PC-3 (cell line): ENCODE results near the gene FAM168B. TPM values are rescaled to one million over a fixed set of nuclear protein-coding genes. Genes with fewer than 3 reads are reported as not detected.

ENCODE experiments used
- ATAC-seq: fragments of 200-7000 bp; cut with Tn5 transposase; 2 replicates; pipeline ENCODE4 v1.9.1; 2020; ENCODE audit warnings: mild to moderate bottlenecking, moderate library complexity
- BruUV-seq: library from RNA; stranded (reverse); fragments of 400-500 nt; replicated peaks from 2 replicates; lab custom pipeline; 2021; lab: Mats Ljungman, UMichigan
- CTCF ChIA-PET: fragments of 300-600 bp; sonication (Branson Sonifier 250); formaldehyde crosslinking; loops from one replicate; lab custom pipeline; 2022; ENCODE audit warnings: antibody characterized with exemption; lab: Charles Lee
- POLR2A ChIA-PET: fragments of 300-600 bp; sonication (Branson Sonifier 250); formaldehyde crosslinking; loops from one replicate; lab custom pipeline; 2022; ENCODE audit warnings: antibody characterized with exemption; ENCODE audit not compliant: unreplicated experiment; lab: Charles Lee
- DNase-seq: peaks from one replicate; pipeline ENCODE4 v3.0.0-alpha.2; 2015
- H2AFZ ChIP-seq: fragments of 300-600 bp; sonication (generic); 2 replicates; pipeline ENCODE4 v1.6.0; 2016; ENCODE audit warnings: antibody characterized with exemption, low read length
- H3F3A ChIP-seq: fragments of 300-600 bp; sonication (generic); one replicate; pipeline ENCODE4 v1.6.0; 2017; ENCODE audit warnings: antibody characterized with exemption, low read length, control low read depth, mild to moderate bottlenecking; ENCODE audit not compliant: unreplicated experiment
- H3K27ac ChIP-seq: fragments of 300-600 bp; sonication (generic); 2 replicates; pipeline ENCODE4 v1.5.1; 2016; ENCODE audit warnings: mild to moderate bottlenecking, low read length
- H3K27me3 ChIP-seq: fragments of 300-600 bp; sonication (generic); 2 replicates; pipeline ENCODE4 v1.6.1; 2016; ENCODE audit warnings: low read length, mixed read lengths
- H3K36me3 ChIP-seq: fragments of 300-600 bp; sonication (generic); 2 replicates; pipeline ENCODE4 v1.6.1; 2016; ENCODE audit warnings: low read depth, mixed run types, low read length, mixed read lengths
- H3K4me1 ChIP-seq: fragments of 300-600 bp; sonication (generic); 2 replicates; pipeline ENCODE4 v1.5.1; 2016; ENCODE audit warnings: low read length; ENCODE audit not compliant: insufficient read depth
- H3K4me2 ChIP-seq: fragments of 300-600 bp; sonication (generic); 2 replicates; pipeline ENCODE4 v1.6.0; 2016; ENCODE audit warnings: low read length
- H3K4me3 ChIP-seq: fragments of 300-600 bp; sonication (generic); 2 replicates; pipeline ENCODE4 v1.5.1; 2016; ENCODE audit warnings: mild to moderate bottlenecking, low read length, mixed read lengths
- H3K79me2 ChIP-seq: fragments of 300-600 bp; sonication (generic); 2 replicates; pipeline ENCODE4 v1.6.1; 2017; ENCODE audit warnings: low read length, mixed read lengths
- H3K9ac ChIP-seq: fragments of 300-600 bp; sonication (generic); 2 replicates; pipeline ENCODE4 v1.6.0; 2016; ENCODE audit warnings: mild to moderate bottlenecking, low read length
- H3K9me2 ChIP-seq: fragments of 300-600 bp; sonication (generic); replicated peaks from 2 replicates; pipeline ENCODE4 v1.6.1; 2016; ENCODE audit warnings: mixed run types, low read length, mixed read lengths
- H3K9me3 ChIP-seq: fragments of 300-600 bp; sonication (generic); 2 replicates; pipeline ENCODE4 v1.6.1; 2016; ENCODE audit warnings: low read length, mixed read lengths
- H4K20me1 ChIP-seq: fragments of 300-600 bp; sonication (generic); 2 replicates; pipeline ENCODE4 v1.6.1; 2016; ENCODE audit warnings: low read length, mixed read lengths
- EZH2 ChIP-seq: fragments of 300-600 bp; sonication (generic); IDR thresholded peaks from one replicate; pipeline ENCODE4 v1.6.1; 2017; ENCODE audit warnings: antibody characterized with exemption, mild to moderate bottlenecking, low read length; ENCODE audit not compliant: unreplicated experiment
- EZH2phosphoT487 ChIP-seq: fragments of 300-600 bp; sonication (generic); IDR thresholded peaks from 2 replicates; pipeline ENCODE4 v1.6.1; 2018; ENCODE audit warnings: mild to moderate bottlenecking, antibody characterized with exemption, low read length, borderline replicate concordance
- intact Hi-C: fragments of 100-400 bp; cut with micrococcal nuclease; formaldehyde crosslinking; loops from 2 replicates; pipeline ENCODE4 v1.9.0; 2023
- total RNA-seq: library from RNA; depleted of rRNA; stranded (reverse); fragments of >200 nt; gene quantifications from 2 replicates; pipeline ENCODE4 v1.2.3, GENCODE V29; 2014
- TF ChIP-seq, protein P1 (sequence below): fragments of 300-600 bp; sonication (generic); conservative IDR thresholded peaks from 2 replicates; pipeline ENCODE4 v1.5.1; 2017; ENCODE audit warnings: antibody characterized with exemption, low read depth, mild to moderate bottlenecking, low read length

The FAM168B gene
- total RNA-seq, 1 experiment from 2014 or later = 91.7 TPM

- CTCF ChIA-PET = no interaction called here
- Histone ChIP-seq H3K9ac (no peak overlapping the region), H3K27me3 (no peaks in the 10 kb centered on the region), H4K20me1 (no peaks in the 10 kb centered on the region), H3K79me2 (no peaks in the 10 kb centered on the region), H3K9me3 (peaks cover 4% of the 10 kb centered on the region; the same call in 1 of the 2 replicates), H3K36me3 (no peaks in the 10 kb centered on the region), H3F3A (no peaks in the 10 kb centered on the region), H3K9me2 (no peaks in the 10 kb centered on the region), H3K4me3 (no peak overlapping the region), H3K4me1 (no peaks in the 10 kb centered on the region), H3K4me2 (no peak overlapping the region), H3K27ac (no peak overlapping the region), H2AFZ (no peak overlapping the region)
- DNase-seq = no peak
- POLR2A ChIA-PET = no interaction called here
- no TSS peak for BruUV-seq
- no peak for ATAC-seq
- no peak for TF ChIP-seq EZH2
- TF ChIP-seq EZH2phosphoT487 = no peak
- TF ChIP-seq, protein P1, sequence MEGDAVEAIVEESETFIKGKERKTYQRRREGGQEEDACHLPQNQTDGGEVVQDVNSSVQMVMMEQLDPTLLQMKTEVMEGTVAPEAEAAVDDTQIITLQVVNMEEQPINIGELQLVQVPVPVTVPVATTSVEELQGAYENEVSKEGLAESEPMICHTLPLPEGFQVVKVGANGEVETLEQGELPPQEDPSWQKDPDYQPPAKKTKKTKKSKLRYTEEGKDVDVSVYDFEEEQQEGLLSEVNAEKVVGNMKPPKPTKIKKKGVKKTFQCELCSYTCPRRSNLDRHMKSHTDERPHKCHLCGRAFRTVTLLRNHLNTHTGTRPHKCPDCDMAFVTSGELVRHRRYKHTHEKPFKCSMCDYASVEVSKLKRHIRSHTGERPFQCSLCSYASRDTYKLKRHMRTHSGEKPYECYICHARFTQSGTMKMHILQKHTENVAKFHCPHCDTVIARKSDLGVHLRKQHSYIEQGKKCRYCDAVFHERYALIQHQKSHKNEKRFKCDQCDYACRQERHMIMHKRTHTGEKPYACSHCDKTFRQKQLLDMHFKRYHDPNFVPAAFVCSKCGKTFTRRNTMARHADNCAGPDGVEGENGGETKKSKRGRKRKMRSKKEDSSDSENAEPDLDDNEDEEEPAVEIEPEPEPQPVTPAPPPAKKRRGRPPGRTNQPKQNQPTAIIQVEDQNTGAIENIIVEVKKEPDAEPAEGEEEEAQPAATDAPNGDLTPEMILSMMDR = no peak
- intact Hi-C loops = no loop called here
These were observed 62.7 kb downstream of the FAM168B start for GRCh38 chr2:131030478-131030971.

DNA sequence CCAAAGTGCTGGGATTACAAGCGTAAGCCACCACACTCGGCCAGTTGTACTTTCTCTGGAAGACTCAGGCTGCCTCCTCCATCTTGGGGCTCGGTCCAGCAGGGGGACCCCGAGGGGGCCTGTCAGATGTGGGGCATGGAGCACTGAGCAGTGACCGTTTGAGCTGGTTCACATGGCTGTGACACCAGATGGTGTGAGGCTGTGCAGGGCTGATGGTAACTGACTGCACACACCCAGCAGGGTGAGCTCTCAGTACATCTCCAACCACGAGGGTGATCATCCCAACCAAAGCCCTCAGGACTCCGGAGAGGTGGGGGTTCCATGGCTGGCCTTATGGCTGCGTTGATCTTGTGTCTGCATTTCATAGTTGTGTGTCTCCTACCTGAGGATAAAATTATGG, 63.4 kb downstream of the FAM168B start:
- H3K9me3 ChIP-seq = peaks cover 4% of the 10 kb centered on the region; the same call in 1 of the 2 replicates
- ChIA-PET CTCF (no interaction called here), POLR2A (no interaction called here)
- H4K20me1 ChIP-seq = no peaks in the 10 kb centered on the region
- H3K9ac ChIP-seq = no peak overlapping the region
- H3K36me3 ChIP-seq = no peaks in the 10 kb centered on the region
- no peak overlapping the region for H2AFZ ChIP-seq
- no peak for DNase-seq
- H3K4me1 ChIP-seq = no peaks in the 10 kb centered on the region
- H3K27ac ChIP-seq = no peak overlapping the region
- no peaks in the 10 kb centered on the region for H3F3A ChIP-seq
- no peaks in the 10 kb centered on the region for H3K9me2 ChIP-seq
- intact Hi-C loops = no loop called here
- ATAC-seq = no peak
- H3K4me3 ChIP-seq = no peak overlapping the region
- H3K79me2 ChIP-seq = no peaks in the 10 kb centered on the region
- no peak overlapping the region for H3K4me2 ChIP-seq
- no peak for TF ChIP-seq EZH2
- no TSS peak for BruUV-seq
- H3K27me3 ChIP-seq = no peaks in the 10 kb centered on the region

DNA sequence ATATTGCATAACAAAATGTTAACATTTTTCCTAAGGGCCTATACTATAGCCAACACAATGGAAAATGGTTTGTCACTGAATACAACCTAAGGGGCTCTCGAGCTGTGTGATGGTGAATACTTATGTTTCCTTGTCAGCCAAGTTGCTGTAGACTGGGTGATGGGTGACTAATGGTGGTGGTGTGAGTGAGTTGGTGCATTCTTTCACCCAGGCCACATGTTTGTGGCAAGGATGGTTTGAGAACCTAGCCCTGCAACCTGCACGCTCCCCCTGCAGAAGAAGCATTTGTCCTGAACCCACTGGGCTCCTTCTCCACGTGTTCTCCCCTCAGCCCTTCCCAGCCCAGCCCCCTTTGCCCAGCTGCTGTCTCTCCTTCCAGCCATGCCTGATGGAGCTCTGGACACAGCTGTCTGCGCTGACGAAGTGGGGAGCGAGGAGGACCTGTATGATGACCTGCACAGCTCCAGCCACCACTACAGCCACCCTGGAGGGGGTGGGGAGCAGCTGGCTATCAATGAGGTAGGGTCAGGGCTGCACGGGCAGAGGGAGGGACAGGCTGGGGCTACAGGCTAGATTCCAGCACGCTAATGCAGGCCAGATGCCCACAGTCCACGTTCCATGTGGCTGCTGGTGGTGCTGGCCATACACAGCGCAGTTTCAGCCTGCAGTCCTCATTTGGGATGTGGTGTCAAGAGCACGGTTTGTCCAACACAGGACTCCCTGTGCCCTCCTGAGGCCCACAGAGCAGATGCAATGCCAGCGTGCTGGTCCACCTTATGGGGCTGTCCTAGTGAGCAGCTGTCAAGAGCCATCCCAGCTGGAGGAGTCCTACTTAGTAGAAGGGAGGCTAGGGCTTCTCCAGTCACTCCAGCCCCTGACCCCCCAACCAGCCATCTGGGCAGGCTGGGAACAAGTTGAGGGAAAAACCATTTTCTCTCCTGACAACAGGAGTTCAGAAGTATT, 65.4 kb downstream of the FAM168B start:
- ATAC-seq = no peak

More for the DNA sequence above, 65.4 kb downstream of the FAM168B start:
- no peak overlapping the region for H3K27ac ChIP-seq
- no peaks in the 10 kb centered on the region for H3K9me2 ChIP-seq
- H2AFZ ChIP-seq = no peak overlapping the region
- H4K20me1 ChIP-seq = no peaks in the 10 kb centered on the region
- no peak overlapping the region for H3K4me2 ChIP-seq
- peaks cover 4% of the 10 kb centered on the region; the same call in 1 of the 2 replicates for H3K9me3 ChIP-seq
- POLR2A ChIA-PET = no interaction called here
- DNase-seq = no peak
- no peak overlapping the region for H3K9ac ChIP-seq
- CTCF ChIA-PET = no interaction called here
- no peaks in the 10 kb centered on the region for H3K4me1 ChIP-seq
- TF ChIP-seq, protein P1 = no peak
- no peak for TF ChIP-seq EZH2
- no peak for TF ChIP-seq EZH2phosphoT487
- H3K36me3 ChIP-seq = no peaks in the 10 kb centered on the region
- intact Hi-C loops = no loop called here
- H3F3A ChIP-seq = no peaks in the 10 kb centered on the region
- H3K79me2 ChIP-seq = no peaks in the 10 kb centered on the region
- no peak overlapping the region for H3K4me3 ChIP-seq
- no peaks in the 10 kb centered on the region for H3K27me3 ChIP-seq
- no TSS peak for BruUV-seq
